PC-9 (cell line): Measurements from ENCODE around the gene TMEM215.

Experiments used
- EZH2 ChIP-seq: fragments of 200-600 bp; sonication (generic); IDR thresholded peaks from 2 replicates; pipeline ENCODE4 v1.8.0; 2017; ENCODE audit warnings: antibody characterized with exemption, low read depth
- TF ChIP-seq, protein P1 (sequence below): fragments of 200-600 bp; sonication (generic); conservative IDR thresholded peaks from 2 replicates; pipeline ENCODE4 v1.6.1; 2017; ENCODE audit warnings: mixed run types, antibody characterized with exemption, mild to moderate bottlenecking, moderate library complexity

DNA sequence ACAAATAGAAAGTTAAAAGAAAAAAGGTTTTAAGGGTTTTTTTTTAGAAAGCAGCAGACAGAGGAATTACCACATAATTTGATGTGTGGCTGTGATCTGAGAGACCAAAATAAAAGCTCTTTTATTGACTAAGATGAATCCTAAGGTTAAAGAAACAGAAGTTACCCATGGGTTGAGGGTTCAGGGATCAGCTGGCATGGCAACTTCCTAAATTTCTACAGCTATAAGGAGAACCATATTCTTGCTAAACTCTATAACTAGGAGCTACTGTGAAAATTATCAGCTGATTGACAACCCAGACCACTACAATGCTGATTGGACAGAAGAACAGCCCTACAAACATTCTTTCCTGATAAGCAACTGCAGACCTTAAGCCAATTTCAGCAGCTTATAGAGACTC, 40.2 kb downstream of the TMEM215 start:
- TF ChIP-seq, protein P1, sequence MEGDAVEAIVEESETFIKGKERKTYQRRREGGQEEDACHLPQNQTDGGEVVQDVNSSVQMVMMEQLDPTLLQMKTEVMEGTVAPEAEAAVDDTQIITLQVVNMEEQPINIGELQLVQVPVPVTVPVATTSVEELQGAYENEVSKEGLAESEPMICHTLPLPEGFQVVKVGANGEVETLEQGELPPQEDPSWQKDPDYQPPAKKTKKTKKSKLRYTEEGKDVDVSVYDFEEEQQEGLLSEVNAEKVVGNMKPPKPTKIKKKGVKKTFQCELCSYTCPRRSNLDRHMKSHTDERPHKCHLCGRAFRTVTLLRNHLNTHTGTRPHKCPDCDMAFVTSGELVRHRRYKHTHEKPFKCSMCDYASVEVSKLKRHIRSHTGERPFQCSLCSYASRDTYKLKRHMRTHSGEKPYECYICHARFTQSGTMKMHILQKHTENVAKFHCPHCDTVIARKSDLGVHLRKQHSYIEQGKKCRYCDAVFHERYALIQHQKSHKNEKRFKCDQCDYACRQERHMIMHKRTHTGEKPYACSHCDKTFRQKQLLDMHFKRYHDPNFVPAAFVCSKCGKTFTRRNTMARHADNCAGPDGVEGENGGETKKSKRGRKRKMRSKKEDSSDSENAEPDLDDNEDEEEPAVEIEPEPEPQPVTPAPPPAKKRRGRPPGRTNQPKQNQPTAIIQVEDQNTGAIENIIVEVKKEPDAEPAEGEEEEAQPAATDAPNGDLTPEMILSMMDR: no peak
- no peak for TF ChIP-seq EZH2
